Fibroblast of lung (primary cell): Measurements from ENCODE around the gene CERS6.

Source experiments
- EZH2 ChIP-seq: IDR thresholded peaks from 2 replicates; pipeline ENCODE4 v1.5.1; 2012; ENCODE audit warnings: low read length, control low read depth, mild to moderate bottlenecking; ENCODE audit errors: missing control alignments
- TF ChIP-seq, protein P1 (sequence below), 2 donors: IDR thresholded peaks in 1 of 2; conservative IDR thresholded peaks in 1 of 2; 1 replicate in 1 of 2; 2 replicates in 1 of 2; pipeline ENCODE4 v1.5.1; 2011 to 2012; ENCODE audit warnings: low read length in 2 of 2, control low read depth in 1 of 2, inconsistent platforms in 1 of 2, low read depth in 1 of 2, mild to moderate bottlenecking in 1 of 2

DNA sequence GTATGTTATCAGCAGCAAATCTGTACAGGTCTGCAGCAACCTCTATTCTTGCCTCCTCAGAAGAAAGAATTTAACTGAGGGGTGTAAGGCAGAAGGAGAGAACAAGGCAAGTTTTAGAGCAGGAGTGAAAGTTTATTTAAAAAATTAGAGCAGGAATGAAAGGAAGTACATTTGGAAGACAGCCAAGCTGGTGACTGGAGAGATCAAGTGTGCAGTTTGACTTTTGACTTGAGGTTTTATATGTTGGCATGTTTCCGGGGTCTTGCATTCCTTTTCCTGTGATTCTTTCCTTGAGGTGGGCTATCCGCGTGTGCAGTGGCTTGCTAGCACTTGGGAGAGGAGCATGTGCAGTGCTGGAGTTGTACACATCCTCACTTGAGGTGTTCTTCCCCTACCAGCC, 16.5 kb upstream of the CERS6 start:
- TF ChIP-seq, protein P1, sequence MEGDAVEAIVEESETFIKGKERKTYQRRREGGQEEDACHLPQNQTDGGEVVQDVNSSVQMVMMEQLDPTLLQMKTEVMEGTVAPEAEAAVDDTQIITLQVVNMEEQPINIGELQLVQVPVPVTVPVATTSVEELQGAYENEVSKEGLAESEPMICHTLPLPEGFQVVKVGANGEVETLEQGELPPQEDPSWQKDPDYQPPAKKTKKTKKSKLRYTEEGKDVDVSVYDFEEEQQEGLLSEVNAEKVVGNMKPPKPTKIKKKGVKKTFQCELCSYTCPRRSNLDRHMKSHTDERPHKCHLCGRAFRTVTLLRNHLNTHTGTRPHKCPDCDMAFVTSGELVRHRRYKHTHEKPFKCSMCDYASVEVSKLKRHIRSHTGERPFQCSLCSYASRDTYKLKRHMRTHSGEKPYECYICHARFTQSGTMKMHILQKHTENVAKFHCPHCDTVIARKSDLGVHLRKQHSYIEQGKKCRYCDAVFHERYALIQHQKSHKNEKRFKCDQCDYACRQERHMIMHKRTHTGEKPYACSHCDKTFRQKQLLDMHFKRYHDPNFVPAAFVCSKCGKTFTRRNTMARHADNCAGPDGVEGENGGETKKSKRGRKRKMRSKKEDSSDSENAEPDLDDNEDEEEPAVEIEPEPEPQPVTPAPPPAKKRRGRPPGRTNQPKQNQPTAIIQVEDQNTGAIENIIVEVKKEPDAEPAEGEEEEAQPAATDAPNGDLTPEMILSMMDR (conservative IDR thresholded peaks at IDR 0.05 in 1 of 2, IDR thresholded peaks at IDR 0.05 in 1 of 2; ENCODE audit: low read depth in 1 of 2, low read length in 2 of 2): no peak
- no peak for TF ChIP-seq EZH2
